Mesothelial cell of epicardium (in vitro differentiated cells): Measurements from ENCODE around the gene STPG2. TPM values are rescaled to one million over a fixed set of nuclear protein-coding genes. Genes with fewer than 3 reads are reported as not detected.
"Not testable (repeated sequence)": the region's sequence is repeated elsewhere in the genome, so short reads cannot be mapped to it uniquely, and the experiment has no call there.

Experiments used
- DNase-seq, 2 experiments: peaks; one replicate each; pipeline ENCODE4 v3.0.0; 2021; ENCODE audit warnings: low spot score in 2 of 2; ENCODE audit not compliant: unreplicated experiment in 2 of 2
- H3K27ac Mint-ChIP-seq: 2 replicates; pipeline ENCODE4 v1.8.0; 2021; ENCODE audit warnings: mixed read lengths
- H3K27me3 Mint-ChIP-seq: 2 replicates; pipeline ENCODE4 v1.8.0; 2021; ENCODE audit warnings: low read depth, mixed read lengths
- H3K36me3 Mint-ChIP-seq: 2 replicates; pipeline ENCODE4 v1.8.0; 2021; ENCODE audit warnings: mixed read lengths
- H3K4me1 Mint-ChIP-seq: 2 replicates; pipeline ENCODE4 v1.8.0; 2021; ENCODE audit warnings: mixed read lengths
- H3K4me3 Mint-ChIP-seq: 2 replicates; pipeline ENCODE4 v1.8.0; 2021; ENCODE audit warnings: mild to moderate bottlenecking, moderate library complexity, mixed read lengths
- H3K9me3 Mint-ChIP-seq: 2 replicates; pipeline ENCODE4 v1.8.0; 2021; ENCODE audit warnings: mixed read lengths
- total RNA-seq: library from RNA; stranded (reverse); gene quantifications from 3 replicates; pipeline ENCODE4 v1.2.1, GENCODE V29; 2021
- TF ChIP-seq, protein P1 (sequence below): fragments of 200-600 bp; sonication (generic); IDR thresholded peaks from one replicate; pipeline ENCODE4 v1.5.0; 2021; ENCODE audit warnings: antibody characterized with exemption; ENCODE audit not compliant: unreplicated experiment

Gene STPG2
- total RNA-seq, 1 donor from 2014 or later = 0.85 TPM

DNA sequence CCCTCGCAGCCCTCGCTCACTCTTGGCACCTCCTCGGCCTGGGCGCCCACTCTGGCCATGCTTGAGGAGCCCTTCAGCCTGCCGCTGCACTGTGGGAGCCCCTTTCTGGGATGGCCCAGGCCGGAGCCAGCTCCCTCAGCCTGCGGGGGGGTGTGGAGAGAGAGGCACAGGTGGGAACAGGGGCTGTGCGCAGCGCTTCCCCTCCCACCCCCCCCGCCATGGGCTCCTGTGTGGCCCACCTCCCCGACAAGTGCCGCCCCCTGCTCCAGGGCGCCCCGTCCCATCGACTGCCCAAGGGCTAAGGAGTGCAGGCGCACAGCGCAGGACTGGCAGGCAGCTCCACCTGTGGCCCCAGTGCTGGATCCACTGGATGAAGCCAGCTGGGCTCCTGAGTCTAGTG, 220.2 kb downstream of the STPG2 start:
- Mint-ChIP-seq H3K27ac (no peak overlapping the region), H3K4me1 (no peaks in the 10 kb centered on the region), H3K27me3 (no peaks in the 10 kb centered on the region), H3K9me3 (no peaks in the 10 kb centered on the region), H3K36me3 (no peaks in the 10 kb centered on the region), H3K4me3 (no peak overlapping the region)
- DNase-seq = no peak
- TF ChIP-seq, protein P1, sequence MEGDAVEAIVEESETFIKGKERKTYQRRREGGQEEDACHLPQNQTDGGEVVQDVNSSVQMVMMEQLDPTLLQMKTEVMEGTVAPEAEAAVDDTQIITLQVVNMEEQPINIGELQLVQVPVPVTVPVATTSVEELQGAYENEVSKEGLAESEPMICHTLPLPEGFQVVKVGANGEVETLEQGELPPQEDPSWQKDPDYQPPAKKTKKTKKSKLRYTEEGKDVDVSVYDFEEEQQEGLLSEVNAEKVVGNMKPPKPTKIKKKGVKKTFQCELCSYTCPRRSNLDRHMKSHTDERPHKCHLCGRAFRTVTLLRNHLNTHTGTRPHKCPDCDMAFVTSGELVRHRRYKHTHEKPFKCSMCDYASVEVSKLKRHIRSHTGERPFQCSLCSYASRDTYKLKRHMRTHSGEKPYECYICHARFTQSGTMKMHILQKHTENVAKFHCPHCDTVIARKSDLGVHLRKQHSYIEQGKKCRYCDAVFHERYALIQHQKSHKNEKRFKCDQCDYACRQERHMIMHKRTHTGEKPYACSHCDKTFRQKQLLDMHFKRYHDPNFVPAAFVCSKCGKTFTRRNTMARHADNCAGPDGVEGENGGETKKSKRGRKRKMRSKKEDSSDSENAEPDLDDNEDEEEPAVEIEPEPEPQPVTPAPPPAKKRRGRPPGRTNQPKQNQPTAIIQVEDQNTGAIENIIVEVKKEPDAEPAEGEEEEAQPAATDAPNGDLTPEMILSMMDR = no peak

DNA sequence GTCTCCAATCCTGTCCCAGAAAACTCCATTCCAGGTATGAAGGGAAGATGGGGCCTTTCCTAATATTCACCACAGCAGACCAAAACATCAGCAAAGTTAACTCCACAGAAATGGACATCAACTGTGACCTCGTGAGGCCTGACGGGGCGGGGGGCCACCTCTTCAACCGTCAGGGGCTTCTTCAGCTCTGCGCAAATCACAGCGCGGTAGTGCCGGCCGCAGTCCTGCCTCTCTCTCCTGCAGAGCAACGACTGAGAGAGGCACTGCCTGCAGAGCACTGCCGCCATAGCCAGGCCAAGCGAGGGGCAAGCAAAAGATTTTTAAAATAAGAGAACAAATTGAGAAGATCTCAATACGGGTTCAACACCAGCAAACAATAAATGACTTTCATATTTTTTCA, 226.2 kb downstream of the STPG2 start:
- TF ChIP-seq, protein P1 = no peak
- H3K27ac Mint-ChIP-seq = no peak overlapping the region
- DNase-seq = no peak
- no peaks in the 10 kb centered on the region for H3K4me1 Mint-ChIP-seq
- H3K4me3 Mint-ChIP-seq = no peak overlapping the region
- H3K9me3 Mint-ChIP-seq = no peaks in the 10 kb centered on the region
- H3K27me3 Mint-ChIP-seq = no peaks in the 10 kb centered on the region
- no peaks in the 10 kb centered on the region for H3K36me3 Mint-ChIP-seq

DNA sequence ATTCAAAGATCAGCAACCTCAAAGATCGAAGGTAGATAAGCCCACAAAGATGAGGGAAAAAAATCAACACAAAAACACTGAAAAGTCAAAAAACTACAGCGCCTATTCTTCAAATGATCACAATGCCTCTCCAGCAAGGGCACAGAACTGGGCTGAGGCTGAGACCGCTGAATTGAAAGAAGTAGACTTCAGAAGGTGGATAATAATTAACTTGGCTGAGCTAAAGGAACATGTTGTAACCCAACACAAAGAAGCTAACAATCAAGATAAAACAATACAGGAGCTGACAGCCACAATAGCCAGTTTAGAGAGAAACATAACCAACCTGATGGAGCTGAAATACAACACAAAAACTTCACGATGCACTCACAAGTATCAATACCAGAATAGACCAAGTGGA, 231.1 kb downstream of the STPG2 start:
- no peak overlapping the region for H3K27ac Mint-ChIP-seq
- H3K4me3 Mint-ChIP-seq = no peak overlapping the region
- no peaks in the 10 kb centered on the region for H3K9me3 Mint-ChIP-seq
- TF ChIP-seq, protein P1 = no peak
- no peaks in the 10 kb centered on the region for H3K36me3 Mint-ChIP-seq
- no peak for DNase-seq
- H3K27me3 Mint-ChIP-seq = no peaks in the 10 kb centered on the region
- H3K4me1 Mint-ChIP-seq = no peaks in the 10 kb centered on the region

DNA sequence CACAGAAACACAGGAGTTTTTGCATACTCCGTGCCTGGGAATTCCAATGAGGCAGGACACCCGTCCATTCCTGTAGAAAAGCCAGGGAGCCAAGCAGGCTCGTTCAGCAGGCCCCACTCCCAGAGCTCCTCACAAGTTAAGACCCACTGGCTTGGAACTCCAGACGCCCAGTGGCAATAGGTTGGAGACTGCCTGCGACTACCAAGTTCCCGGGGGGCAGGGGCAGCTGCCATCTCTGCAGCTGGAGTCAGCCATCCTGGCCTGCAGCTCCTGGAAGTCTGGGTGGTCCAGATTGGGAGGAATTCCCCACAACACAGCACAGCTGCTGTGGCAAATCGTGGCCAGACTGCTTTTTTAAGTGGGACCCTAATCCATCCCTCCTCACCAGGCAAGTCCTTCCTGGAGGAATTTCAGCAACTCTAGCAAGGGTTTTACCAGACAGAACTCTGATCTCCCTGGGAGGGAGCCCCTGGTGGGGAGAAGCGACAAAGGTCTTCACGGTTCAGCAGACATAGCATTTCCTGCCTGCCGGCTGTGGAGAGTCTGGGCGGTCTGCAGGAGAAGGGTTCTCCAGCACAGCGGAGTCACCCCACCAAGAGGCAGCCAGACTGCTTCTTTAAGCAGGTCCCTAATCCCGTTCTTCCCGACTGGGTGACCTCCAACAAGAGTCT, 231.9 kb downstream of the STPG2 start:
- TF ChIP-seq, protein P1 = no peak
- no peaks in the 10 kb centered on the region for H3K27me3 Mint-ChIP-seq

DNA sequence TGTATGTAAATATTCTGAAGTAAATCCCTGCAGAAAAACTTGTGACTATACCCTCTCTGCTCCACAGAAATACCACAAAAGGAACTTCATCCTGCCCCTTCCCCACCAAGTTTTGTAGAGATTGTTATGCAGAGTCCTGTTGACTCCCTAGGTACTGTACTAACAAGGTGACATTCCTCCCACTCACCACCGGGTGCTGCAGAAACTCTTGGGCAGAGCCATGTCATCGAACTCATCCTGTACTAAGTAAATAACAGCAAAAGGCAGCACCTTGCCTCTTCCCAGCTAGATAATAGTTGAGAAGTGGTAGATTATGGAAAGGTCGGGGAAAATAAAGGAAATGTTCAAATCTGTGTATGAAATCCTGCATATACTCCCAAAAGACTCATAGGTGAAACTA, 233.3 kb downstream of the STPG2 start:
- TF ChIP-seq, protein P1 = no peak
- no peaks in the 10 kb centered on the region for H3K36me3 Mint-ChIP-seq
- no peak for DNase-seq
- H3K27ac Mint-ChIP-seq = no peak overlapping the region
- no peaks in the 10 kb centered on the region for H3K4me1 Mint-ChIP-seq
- no peak overlapping the region for H3K4me3 Mint-ChIP-seq
- H3K27me3 Mint-ChIP-seq = no peaks in the 10 kb centered on the region
- H3K9me3 Mint-ChIP-seq = peaks cover 7% of the 10 kb centered on the region

More for the DNA sequence above, 231.9 kb downstream of the STPG2 start:
- Mint-ChIP-seq H3K4me1 (no peaks in the 10 kb centered on the region), H3K27ac (no peak overlapping the region), H3K4me3 (no peak overlapping the region), H3K9me3 (no peaks in the 10 kb centered on the region), H3K36me3 (no peaks in the 10 kb centered on the region)
- no peak for DNase-seq

DNA sequence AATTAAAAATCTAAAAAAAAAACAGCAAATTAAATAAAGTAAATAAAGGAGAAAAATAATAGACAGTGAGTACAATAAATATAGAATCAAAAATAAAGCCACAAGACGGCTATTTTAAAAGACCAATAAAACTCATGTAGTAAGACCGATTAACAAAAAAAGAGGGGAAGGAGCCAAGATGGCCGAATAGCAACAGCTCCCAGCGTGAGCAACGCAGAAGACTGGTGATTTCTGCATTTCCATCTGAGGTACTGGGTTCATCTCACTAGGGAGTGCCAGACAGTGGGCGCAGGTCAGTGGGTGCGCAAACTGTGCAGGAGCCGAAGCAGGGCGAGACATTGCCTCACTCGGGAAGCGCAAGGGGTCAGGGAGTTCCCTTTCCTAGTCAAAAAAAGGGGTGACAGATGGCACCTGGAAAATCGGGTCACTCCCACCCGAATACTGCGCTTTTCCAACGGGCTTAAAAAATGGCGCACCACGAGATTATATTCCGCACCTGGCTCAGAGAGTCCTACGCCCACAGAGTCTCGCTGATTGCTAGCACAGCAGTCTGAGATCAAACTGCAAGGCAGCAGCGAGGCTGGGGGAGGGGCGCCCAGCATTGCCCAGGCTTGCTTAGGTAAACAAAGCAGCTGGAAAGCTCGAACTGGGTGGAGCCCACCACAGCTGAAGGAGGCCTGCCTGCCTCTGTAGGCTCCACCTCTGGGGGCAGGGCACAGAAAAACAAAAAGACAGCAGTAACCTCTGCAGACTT, 239.7 kb downstream of the STPG2 start:
- Mint-ChIP-seq H3K4me3 (peak overlapping the region; percentile 34), H3K9me3 (peaks cover 38% of the 10 kb centered on the region)
- H3K27me3 Mint-ChIP-seq, DNase-seq, H3K36me3 Mint-ChIP-seq, H3K27ac Mint-ChIP-seq, H3K4me1 Mint-ChIP-seq: not testable (repeated sequence)
